ENCODE measurements around the gene HMGXB4. TPM values are rescaled to one million over a fixed set of nuclear protein-coding genes. Genes with fewer than 3 reads are reported as not detected.

The HMGXB4 gene
- total and polyA plus RNA-seq, 9 of the 15 experiments (the other 6 are each of a cell fraction or from before 2014, with no cell fraction given), result 9.9 to 31.4 (median 24.8) TPM

DNA sequence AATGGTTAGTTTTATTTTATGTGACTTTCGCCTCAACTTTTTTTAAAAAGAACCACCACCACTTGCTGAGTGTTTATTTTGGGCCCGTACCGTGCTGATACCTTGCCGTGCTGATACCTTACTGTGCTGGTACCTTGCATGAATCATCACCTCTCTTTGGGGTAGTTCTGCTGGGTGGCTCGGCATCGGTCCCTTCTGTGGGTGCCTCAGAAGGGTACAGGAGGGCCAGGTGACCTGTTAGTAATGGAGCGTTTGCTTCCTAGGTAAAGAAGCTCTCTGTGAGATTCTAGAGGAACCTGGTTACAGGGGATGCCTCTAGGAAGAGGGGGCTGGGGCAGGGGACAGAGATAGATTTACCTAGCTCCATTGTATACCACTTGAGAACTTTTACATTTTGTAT lies 59.5 kb downstream of the HMGXB4 start:
- Histone ChIP-seq H3K79me2 (ENCODE audit: control insufficient read depth, insufficient read depth, low read length) (no peaks in the 10 kb centered on the region), H3K4me1 (replicated peaks in 1 of 2; ENCODE audit: control insufficient read depth in 2 of 2, insufficient read depth in 2 of 2, low read length in 2 of 2) (peaks cover 0 to 3% of the 10 kb centered on the region in 2 experiments; a peak in 2 of 5 replicates), H3K36me3 (ENCODE audit: control insufficient read depth, insufficient read depth, low read length) (peaks cover 7% of the 10 kb centered on the region; the same call in 2 of the 3 replicates), H3K27me3 (ENCODE audit: control insufficient read depth in 2 of 2, insufficient read depth in 2 of 2, low read length in 2 of 2) (no peaks in the 10 kb centered on the region), H3K4me2 (ENCODE audit: insufficient read depth, low read length) (no peak overlapping the region), H3K27ac (ENCODE audit: extremely low read depth, low read depth, low read length) (no peak overlapping the region), H3K9ac (ENCODE audit: insufficient read depth in 1 of 2, low read depth in 2 of 2, low read length in 2 of 2) (no peak overlapping the region), H2AFZ (ENCODE audit: low read depth, low read length) (no peak overlapping the region), H3K9me3 (replicated peaks; ENCODE audit: control insufficient read depth, insufficient read depth, low read depth, low read length) (no peaks in the 10 kb centered on the region), H3K4me3 (no peak overlapping the region), H3K9me1 (ENCODE audit: control insufficient read depth, insufficient read depth, low read length) (no peaks in the 10 kb centered on the region), H4K20me1 (replicated peaks; ENCODE audit: control insufficient read depth, insufficient read depth, low read length) (no peaks in the 10 kb centered on the region; the same call in 1 of the 2 replicates)
- in situ Hi-C loops (cut with MboI), result no loop called here
- 75% methylated on average over 7 of the region's 7 CpGs for WGBS (ENCODE audit: insufficient coverage, low coverage, missing lambda C conversion rate)
- no TSS peak for BruUV-seq (replicated peaks)
- FAIRE-seq (no peak), DNase-seq (ENCODE audit: extremely low read depth in 1 of 4, low spot score in 3 of 4) (no peak), ATAC-seq (no peak)
- TF ChIP-seq SAFB (IDR thresholded peaks at IDR 0.05; ENCODE audit: borderline replicate concordance, low read depth, low read length) (no peak), ZBTB43 (CRISPR knock-in tag; IDR thresholded peaks at IDR 0.05) (no peak), ZNF24 (IDR thresholded peaks at IDR 0.05) (no peak), CHCHD3 (CRISPR knock-in tag; IDR thresholded peaks at IDR 0.05) (no peak), HDAC1 (IDR thresholded peaks at IDR 0.05) (no peak), CUX1 (CRISPR knock-in tag; IDR thresholded peaks at IDR 0.05) (no peak), SMARCA5 (IDR thresholded peaks at IDR 0.05) (no peak), HNRNPLL (IDR thresholded peaks at IDR 0.05; ENCODE audit: low read depth, low read length, poor library complexity, severe bottlenecking) (no peak), MCM5 (IDR thresholded peaks at IDR 0.05; ENCODE audit: low read depth) (no peak), POLR2G (IDR thresholded peaks at IDR 0.05; ENCODE audit: low read depth, low read length) (no peak), CCNT2 (IDR thresholded peaks at IDR 0.05; ENCODE audit: borderline replicate concordance, extremely low read depth, insufficient read length, low read depth, low read length) (no peak)
- TF ChIP-seq, protein P1, sequence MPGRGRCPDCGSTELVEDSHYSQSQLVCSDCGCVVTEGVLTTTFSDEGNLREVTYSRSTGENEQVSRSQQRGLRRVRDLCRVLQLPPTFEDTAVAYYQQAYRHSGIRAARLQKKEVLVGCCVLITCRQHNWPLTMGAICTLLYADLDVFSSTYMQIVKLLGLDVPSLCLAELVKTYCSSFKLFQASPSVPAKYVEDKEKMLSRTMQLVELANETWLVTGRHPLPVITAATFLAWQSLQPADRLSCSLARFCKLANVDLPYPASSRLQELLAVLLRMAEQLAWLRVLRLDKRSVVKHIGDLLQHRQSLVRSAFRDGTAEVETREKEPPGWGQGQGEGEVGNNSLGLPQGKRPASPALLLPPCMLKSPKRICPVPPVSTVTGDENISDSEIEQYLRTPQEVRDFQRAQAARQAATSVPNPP (IDR thresholded peaks at IDR 0.05; ENCODE audit: borderline replicate concordance, insufficient read depth, insufficient read length), result no peak
- TF ChIP-seq, protein P2, sequence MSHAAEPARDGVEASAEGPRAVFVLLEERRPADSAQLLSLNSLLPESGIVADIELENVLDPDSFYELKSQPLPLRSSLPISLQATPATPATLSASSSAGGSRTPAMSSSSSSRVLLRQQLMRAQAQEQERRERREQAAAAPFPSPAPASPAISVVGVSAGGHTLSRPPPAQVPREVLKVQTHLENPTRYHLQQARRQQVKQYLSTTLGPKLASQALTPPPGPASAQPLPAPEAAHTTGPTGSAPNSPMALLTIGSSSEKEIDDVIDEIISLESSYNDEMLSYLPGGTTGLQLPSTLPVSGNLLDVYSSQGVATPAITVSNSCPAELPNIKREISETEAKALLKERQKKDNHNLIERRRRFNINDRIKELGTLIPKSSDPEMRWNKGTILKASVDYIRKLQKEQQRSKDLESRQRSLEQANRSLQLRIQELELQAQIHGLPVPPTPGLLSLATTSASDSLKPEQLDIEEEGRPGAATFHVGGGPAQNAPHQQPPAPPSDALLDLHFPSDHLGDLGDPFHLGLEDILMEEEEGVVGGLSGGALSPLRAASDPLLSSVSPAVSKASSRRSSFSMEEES (CRISPR knock-in tag; IDR thresholded peaks at IDR 0.05), result no peak
- ChIA-PET CTCF (ENCODE audit: low intra/inter-chr PET ratio) (no interaction called here), POLR2A (no interaction called here)
- intact Hi-C loops (cut with micrococcal nuclease), result no loop called here
